Measurements from ENCODE around the gene MFSD2A.
A peak's percentile ranks its signal among the peaks of the same experiment; 100 is the strongest.
"Not testable (repeated sequence)": the region's sequence is repeated elsewhere in the genome, so short reads cannot be mapped to it uniquely, and the experiment has no call there.

MFSD2A gene

DNA sequence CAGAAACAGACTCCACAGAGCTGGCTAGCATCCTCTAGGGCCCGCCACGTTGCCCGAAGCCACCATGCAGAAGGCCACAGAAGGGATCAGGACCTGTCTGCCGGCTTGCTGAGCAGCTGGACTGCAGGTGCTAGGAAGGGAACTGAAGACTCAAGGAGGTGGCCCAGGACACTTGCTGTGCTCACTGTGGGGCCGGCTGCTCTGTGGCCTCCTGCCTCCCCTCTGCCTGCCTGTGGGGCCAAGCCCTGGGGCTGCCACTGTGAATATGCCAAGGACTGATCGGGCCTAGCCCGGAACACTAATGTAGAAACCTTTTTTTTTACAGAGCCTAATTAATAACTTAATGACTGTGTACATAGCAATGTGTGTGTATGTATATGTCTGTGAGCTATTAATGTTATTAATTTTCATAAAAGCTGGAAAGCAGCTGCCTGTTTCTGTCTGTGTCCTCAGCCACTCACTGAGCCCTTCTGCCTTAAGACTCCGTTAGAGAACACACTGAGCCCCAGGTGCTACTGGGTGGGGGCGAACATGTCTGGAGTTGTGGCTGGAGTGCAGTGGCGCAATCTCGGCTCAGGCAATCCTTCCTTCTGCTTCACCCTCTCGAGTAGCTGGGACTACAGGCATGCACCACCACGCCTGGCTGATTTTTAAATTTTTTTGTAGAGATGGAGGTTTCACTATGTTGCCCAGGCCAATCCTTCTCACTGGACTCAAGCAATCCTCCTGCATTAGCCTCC lies 14.8 kb downstream of the MFSD2A start:
- no peak for DNase-seq

GRCh38 chr1:39970274-39970673 lies 15.3 kb downstream of the MFSD2A start:
- DNase-seq, result no peak

GRCh38 chr1:39971138-39971537 lies 16.2 kb downstream of the MFSD2A start:
- DNase-seq, result no peak

DNA sequence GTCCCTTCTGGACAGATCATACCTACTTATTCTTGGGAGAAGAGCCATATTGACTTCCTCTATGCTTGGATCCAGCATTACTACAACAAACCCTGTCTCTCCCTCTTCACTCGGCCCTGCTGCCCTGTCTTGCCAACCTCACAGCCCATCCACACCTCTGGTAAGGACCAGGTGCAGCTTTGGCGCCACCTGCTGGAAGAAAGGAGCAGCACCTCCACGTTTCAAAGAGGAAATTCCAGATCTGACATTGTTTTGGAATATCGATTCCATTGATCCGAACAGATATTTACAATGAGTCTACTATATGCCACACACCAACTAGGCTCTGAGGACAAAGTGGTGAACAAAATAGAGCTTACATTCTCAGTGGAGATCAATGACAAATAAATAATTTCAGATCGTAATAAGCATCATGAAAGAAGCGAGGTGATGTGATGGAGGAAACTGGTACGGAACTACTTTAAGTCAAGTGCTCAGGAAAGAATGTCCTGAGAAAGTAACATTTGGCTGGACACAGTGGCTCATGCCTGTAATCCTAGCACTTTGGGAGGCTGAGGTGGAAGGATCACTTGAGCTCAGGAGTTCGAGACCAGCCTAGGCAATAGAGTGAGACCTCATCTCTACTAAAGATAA lies 18.7 kb downstream of the MFSD2A start:
- peak; percentile 88 for DNase-seq

GRCh38 chr1:39976732-39977131 lies 21.8 kb downstream of the MFSD2A start:
- DNase-seq, result no peak

DNA sequence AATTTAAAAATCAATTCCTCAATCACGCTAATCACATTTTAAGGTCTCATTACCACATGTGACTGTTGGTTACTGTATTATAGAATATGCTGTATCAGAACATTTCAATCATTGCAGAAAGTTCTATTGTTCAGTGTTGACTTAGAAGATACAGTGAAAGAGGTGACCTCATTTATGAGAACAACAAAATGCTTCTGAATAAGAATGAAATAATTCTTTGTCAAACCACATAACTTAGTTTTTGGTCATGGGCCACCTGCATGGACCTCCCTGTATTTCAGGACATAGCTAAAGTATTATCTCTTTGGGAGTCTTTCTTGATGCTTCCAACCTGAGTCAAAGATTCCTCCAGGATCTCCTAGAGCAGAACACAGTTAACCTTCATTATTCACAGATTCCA lies 22.3 kb downstream of the MFSD2A start:
- no peak for DNase-seq

DNA sequence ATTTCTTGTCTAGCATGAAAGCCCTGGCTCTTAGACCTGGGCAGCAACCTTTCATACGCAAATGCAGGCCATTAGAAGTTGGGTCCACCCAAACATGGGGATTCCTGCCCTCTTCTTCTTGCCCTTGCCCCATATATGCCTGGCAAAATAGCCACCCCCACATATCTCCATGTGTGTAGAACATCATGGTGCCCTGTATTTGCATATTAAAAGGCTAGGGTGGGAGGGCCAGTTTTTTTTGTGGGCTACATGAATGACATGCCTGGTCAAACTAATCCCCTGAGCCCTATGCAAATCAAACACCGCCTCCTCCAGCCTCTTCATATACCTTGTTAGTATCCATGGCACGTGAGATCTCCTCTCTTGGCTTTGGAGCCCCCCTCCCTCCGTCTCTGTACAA lies 24.7 kb downstream of the MFSD2A start:
- DNase-seq, result no peak

- no peak for DNase-seq
Measured at GRCh38 chr1:39980555-39981313, 25.8 kb downstream of the MFSD2A start.

DNA sequence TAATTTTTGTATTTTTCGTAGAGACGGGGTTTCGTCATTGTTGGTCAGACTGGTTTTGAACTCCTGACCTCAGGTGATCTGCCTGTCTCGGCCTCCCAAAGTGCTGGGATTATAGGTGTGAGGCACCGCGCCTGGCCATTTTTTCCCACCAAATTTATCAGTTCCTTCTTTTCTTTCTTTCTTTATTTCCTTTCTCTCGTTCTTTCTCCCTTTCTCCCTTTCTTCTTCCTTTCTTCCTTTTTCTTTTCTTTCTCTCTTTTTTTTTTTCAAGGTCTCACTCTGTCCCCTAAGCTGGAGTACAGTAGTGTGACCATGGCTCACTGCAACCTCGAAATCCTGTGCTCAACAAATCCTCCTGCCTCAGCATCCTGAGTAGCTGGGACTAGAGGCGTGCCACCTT lies 26.4 kb downstream of the MFSD2A start:
- DNase-seq, result no peak

- DNase-seq, result no peak
Measured at GRCh38 chr1:39981945-39982344, 27.0 kb downstream of the MFSD2A start.

DNA sequence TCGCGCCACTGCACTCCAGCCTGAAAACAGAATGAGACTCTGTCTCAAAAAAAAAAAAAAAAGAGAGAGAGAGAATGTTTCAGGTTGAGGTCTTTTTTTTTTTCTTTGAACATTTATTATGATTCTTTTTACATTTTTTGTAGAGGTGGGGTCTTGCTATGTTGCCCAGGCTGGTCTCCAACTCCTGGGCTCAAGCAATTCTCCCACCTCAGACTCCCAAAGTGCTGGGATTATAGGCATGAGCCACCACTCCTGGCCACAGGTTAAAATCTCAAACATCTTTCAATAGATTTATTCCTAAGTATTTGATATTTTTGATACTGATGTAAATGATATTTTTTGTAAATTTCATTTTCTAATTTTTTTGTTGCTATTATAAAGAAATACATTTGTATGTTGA lies 29.5 kb downstream of the MFSD2A start:
- not testable (repeated sequence) for DNase-seq

- DNase-seq, result no peak
Measured at GRCh38 chr1:39984951-39985350, 30.0 kb downstream of the MFSD2A start.

GRCh38 chr1:39987869-39988268 lies 32.9 kb downstream of the MFSD2A start:
- no peak for DNase-seq

DNA sequence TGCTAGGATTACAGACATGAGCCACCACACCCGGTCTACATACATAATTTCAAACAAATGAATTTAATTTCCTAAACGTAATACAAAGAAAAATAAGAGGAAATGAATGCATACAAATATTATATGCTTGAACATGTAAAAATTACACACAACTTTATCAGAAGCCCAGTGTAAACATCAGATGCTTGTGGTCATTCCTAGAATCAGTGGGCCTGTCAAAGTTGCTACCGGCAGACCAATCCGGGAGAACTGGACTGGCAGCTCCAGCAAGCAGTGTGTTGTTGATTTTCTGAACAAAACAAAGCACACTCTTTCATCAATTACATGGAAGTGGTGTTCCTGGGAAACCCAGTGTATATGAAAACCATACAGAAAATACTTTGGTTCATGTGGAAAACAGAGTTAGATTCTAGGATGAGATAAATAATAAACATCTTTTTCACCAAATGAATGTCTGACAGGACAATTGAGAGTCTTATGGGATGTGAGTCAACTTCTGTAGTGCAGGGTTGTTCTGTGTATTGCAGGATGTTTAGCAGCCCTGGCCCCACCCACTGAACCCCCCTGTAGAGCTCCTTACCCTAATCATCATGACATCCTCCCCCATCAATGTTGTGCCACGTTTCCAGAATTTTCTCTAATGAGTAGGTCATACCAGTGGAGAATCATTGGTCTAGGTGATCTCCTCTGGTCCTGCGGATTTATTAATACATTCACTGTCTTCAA lies 33.8 kb downstream of the MFSD2A start:
- no peak for DNase-seq

DNA sequence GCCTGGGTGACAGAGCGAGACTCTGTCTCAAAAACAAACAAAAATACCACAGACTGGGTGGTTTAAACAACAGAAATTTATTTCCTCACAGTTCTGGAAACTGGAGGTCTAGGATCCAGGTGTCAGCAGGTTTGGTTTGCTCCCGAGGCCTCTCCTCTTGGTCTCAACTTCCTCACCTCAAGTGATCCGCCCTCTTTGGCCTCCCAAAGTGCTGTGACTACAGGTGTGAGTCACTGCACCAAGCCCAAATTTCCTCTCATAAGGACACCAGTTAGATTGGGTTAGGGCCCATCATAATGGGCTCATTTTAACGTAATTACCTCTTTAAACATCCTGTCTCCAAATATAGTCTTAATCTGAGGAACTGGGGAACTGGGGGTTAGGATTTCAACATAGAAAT lies 35.5 kb downstream of the MFSD2A start:
- no peak for DNase-seq

DNA sequence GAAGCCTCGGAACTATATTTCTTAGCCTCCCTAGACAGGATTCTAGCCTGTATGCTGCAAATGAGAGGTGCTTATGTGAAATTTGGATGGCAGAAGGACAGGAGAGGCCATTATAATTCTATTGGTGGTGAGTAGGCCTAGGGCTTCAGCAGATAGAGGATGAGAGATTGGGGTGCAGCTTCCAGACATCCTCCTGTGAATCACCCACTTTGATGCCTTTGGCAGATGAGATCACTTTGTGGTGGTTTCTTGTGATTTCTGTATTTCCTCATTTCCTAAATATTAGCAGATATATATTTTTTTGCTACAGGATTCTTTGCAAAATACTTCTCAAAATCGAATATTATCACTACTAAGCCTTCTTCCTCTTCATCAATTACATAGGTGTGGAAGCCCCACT lies 37.3 kb downstream of the MFSD2A start:
- DNase-seq, result no peak

DNA sequence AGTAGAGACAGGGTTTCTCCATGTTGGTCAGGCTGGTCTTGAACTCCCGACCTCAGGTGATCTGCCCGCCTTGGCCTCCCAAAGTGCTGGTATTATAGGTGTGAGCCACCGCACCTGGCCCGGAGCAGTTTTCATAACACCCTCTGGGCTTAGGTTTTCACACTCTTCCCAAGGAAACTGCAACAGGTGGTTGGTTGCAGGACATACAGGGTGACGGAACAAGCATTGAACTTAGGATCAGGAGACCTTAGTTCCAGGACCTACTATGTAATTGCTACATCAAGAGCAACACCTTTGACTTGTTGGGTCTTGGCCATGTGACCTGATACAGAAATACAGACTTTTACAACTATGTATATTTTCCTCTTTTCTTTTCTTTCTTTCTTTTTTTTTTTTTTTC lies 37.9 kb downstream of the MFSD2A start:
- DNase-seq, result no peak

- DNase-seq, result peak; percentile 59
Measured at GRCh38 chr1:39995973-39996393, 41.0 kb downstream of the MFSD2A start.

DNA sequence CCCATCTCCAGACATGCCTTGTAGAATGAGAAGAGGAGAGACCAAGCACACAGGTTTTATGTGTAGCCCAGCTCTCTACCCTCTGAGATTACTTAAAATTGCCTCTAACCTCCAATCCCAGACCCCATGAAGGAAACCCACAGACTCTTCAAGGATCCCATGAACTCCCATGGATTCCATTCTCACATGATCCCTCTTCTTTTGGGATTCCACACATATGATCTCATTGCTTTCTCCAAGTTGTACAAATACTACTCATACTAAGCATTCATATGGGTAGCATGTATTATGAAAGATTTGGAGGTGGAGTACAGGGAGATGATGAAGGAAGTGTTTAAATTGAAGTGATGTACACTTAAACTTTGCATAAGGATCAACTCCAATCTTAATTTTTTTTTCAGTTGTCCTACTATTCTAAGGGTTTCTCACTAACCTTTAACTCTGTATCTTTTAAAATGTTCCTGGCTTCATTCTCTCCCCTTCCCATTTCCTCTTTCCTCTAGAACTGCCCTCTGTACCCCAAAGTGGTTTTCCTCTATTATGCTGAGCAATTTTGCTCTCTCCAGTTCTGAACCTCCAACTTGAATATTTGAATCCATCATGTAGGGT lies 41.6 kb downstream of the MFSD2A start:
- DNase-seq, result no peak

GRCh38 chr1:40001456-40001855 lies 46.5 kb downstream of the MFSD2A start:
- no peak for DNase-seq

DNA sequence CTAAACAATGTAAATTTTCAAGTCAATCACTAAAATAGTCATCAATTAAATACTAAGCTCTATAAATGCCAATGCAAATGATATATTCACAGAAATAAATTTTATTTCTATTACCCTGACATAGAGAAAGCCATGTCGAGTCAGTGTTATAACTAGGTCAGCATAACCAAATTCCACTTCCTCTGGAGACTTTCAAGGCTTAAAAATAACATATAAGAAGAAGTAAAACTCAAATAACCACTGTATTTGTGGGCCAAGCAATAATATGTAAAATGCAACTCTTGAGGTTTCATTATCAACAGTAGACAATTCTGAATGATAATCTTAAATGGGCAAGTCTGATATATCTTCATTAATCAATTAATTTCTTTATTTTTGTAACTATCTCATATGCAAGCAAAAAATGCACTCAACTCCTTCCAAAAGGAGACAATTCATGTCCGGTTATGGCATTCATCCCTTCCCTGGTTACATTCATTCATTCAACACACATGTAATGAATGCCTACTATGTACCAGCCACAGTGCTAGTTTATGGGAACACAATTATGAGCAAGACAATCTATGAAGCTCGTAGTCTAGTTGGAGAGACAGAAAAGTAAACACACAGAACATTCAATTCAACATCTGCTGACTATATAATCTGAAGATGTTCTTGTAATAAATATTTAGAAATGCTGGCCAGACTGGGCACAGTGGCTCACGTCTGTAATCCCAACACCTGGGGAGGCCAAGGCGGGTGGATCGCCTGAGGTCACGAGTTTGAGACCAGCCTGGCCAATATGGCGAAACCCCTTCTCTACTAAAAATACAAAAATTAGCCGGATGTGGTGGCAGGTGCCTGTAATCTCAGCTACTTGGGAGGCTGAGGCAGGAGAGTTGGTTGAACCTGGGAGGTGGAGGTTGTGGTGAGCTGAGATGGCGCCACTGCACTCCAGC lies 48.5 kb downstream of the MFSD2A start:
- no peak for DNase-seq

GRCh38 chr1:40004857-40005256 lies 49.9 kb downstream of the MFSD2A start:
- DNase-seq, result no peak
